ENCODE measurements around the gene GGT5. TPM values are rescaled to one million over a fixed set of nuclear protein-coding genes. Genes with fewer than 3 reads are reported as not detected.

Gene GGT5
- total RNA-seq, 4 donors from 2014 or later = 8.9 to 25.2 (median 12.3) TPM

GRCh38 chr22:24190596-24191208, 54.2 kb downstream of the GGT5 start:
- H3K9me3 ChIP-seq = no peaks in the 10 kb centered on the region
- no peaks in the 10 kb centered on the region for H3K27me3 ChIP-seq
- no peak overlapping the region for H3K27ac ChIP-seq
- H3K4me1 ChIP-seq = peaks cover 0 to 12% (median 0%) of the 10 kb centered on the region in 4 donors
- H3K4me3 ChIP-seq = no peak overlapping the region
- TF ChIP-seq POLR2A (IDR thresholded peaks at IDR 0.05) = no peak
- TF ChIP-seq CTCF (IDR thresholded peaks at IDR 0.05) = no peak
- no peak for DNase-seq
- no peaks in the 10 kb centered on the region for H3K36me3 ChIP-seq

- H3K36me3 ChIP-seq = no peaks in the 10 kb centered on the region
- no peak for DNase-seq
- no peak overlapping the region for H3K4me3 ChIP-seq
- TF ChIP-seq POLR2A (IDR thresholded peaks at IDR 0.05) = no peak
- no peak for TF ChIP-seq CTCF (IDR thresholded peaks at IDR 0.05)
- H3K27me3 ChIP-seq = no peaks in the 10 kb centered on the region
- H3K27ac ChIP-seq = no peak overlapping the region
- peaks cover 0 to 12% (median 0%) of the 10 kb centered on the region in 4 donors for H3K4me1 ChIP-seq
- no peaks in the 10 kb centered on the region for H3K9me3 ChIP-seq
Observed at GRCh38 chr22:24190159-24190540, 54.7 kb downstream of the GGT5 start.

GRCh38 chr22:24189249-24190158, 55.4 kb downstream of the GGT5 start:
- Histone ChIP-seq H3K27ac (no peak overlapping the region), H3K9me3 (no peaks in the 10 kb centered on the region), H3K4me3 (no peak overlapping the region), H3K4me1 (peaks cover 0 to 12% (median 0%) of the 10 kb centered on the region in 4 donors), H3K36me3 (no peaks in the 10 kb centered on the region), H3K27me3 (no peaks in the 10 kb centered on the region)
- peak; percentile 50 to 79 (median 74) for DNase-seq
- TF ChIP-seq POLR2A (IDR thresholded peaks at IDR 0.05) (no peak), CTCF (IDR thresholded peaks at IDR 0.05) (peak; percentile 47 to 91 (median 74))

GRCh38 chr22:24188705-24189248, 56.1 kb downstream of the GGT5 start:
- TF ChIP-seq CTCF (IDR thresholded peaks at IDR 0.05) (no peak), POLR2A (IDR thresholded peaks at IDR 0.05) (no peak)

GRCh38 chr22:24187731-24188644, 56.9 kb downstream of the GGT5 start:
- Histone ChIP-seq H3K27ac (no peak overlapping the region), H3K27me3 (no peaks in the 10 kb centered on the region), H3K4me3 (no peak overlapping the region), H3K36me3 (no peaks in the 10 kb centered on the region), H3K9me3 (no peaks in the 10 kb centered on the region), H3K4me1 (peaks cover 0 to 12% (median 0%) of the 10 kb centered on the region in 4 donors)
- no peak for DNase-seq
- TF ChIP-seq POLR2A (IDR thresholded peaks at IDR 0.05) (no peak), CTCF (IDR thresholded peaks at IDR 0.05) (no peak)

More at GRCh38 chr22:24188705-24189248, 56.1 kb downstream of the GGT5 start:
- no peak overlapping the region for H3K27ac ChIP-seq
- H3K27me3 ChIP-seq = no peaks in the 10 kb centered on the region
- no peaks in the 10 kb centered on the region for H3K36me3 ChIP-seq
- H3K9me3 ChIP-seq = no peaks in the 10 kb centered on the region
- H3K4me1 ChIP-seq = peaks cover 0 to 12% (median 0%) of the 10 kb centered on the region in 4 donors
- DNase-seq = no peak
- H3K4me3 ChIP-seq = no peak overlapping the region
